ENCODE measurements around the gene TMTC2. TPM values are rescaled to one million over a fixed set of nuclear protein-coding genes. Genes with fewer than 3 reads are reported as not detected.

TMTC2 gene
- polyA plus RNA-seq, 1 donor from 2014 or later = 20.6 TPM

DNA sequence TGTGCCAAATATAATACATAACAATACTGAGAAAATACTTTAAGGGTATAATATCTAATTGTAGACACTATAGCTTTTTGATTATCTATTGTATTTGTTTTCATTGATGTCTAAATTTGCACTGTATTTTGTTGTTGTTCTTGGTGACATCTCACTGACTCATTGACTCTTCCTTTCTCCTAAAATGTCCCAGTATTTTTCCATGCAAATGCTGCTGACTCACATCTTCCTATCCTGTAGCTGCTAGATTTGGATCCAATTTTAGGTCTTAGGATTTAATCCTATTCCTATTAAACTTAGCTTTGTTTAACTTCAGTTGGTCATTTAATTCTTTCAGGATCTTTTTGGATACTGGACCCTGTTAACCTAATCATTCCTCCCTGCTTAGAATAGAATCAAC, 148.5 kb downstream of the TMTC2 start:
- Histone ChIP-seq H3K27me3 (ENCODE audit: insufficient read depth, low read depth, low read length) (no peaks in the 10 kb centered on the region), H3K4me3 (ENCODE audit: low read length) (no peak overlapping the region), H3K9me3 (ENCODE audit: low read length) (no peaks in the 10 kb centered on the region), H3F3A (ENCODE audit: insufficient read depth, low read length, poor library complexity, severe bottlenecking) (peaks cover 3% of the 10 kb centered on the region), H3K9ac (ENCODE audit: low read length) (no peak overlapping the region), H3K9me2 (ENCODE audit: insufficient read depth, low read length) (no peaks in the 10 kb centered on the region), H2AFZ (ENCODE audit: low read depth, low read length) (no peak overlapping the region), H3K4me2 (ENCODE audit: low read length) (no peak overlapping the region), H3K79me2 (replicated peaks; ENCODE audit: insufficient read depth, low read length) (no peaks in the 10 kb centered on the region), H3K36me3 (ENCODE audit: insufficient read depth, low read length) (no peaks in the 10 kb centered on the region), H3K27ac (ENCODE audit: low read length) (no peak overlapping the region), H4K20me1 (ENCODE audit: insufficient read depth) (no peaks in the 10 kb centered on the region)
- TF ChIP-seq MXI1 (conservative IDR thresholded peaks at IDR 0.05; ENCODE audit: poor library complexity, severe bottlenecking) (no peak), SMC3 (conservative IDR thresholded peaks at IDR 0.05; ENCODE audit: poor library complexity) (no peak), TAF1 (IDR thresholded peaks at IDR 0.05; ENCODE audit: low read depth) (no peak), EP300 (conservative IDR thresholded peaks at IDR 0.05; ENCODE audit: poor library complexity, severe bottlenecking) (no peak), RAD21 (conservative IDR thresholded peaks at IDR 0.05) (no peak), POLR2AphosphoS5 (IDR thresholded peaks at IDR 0.05) (no peak), EZH2 (IDR thresholded peaks at IDR 0.05; ENCODE audit: borderline replicate concordance, insufficient read depth, low read length, poor library complexity, severe bottlenecking) (no peak), CTCF (IDR thresholded peaks at IDR 0.05; ENCODE audit: poor library complexity, severe bottlenecking) (no peak)
- TF ChIP-seq, protein P1, sequence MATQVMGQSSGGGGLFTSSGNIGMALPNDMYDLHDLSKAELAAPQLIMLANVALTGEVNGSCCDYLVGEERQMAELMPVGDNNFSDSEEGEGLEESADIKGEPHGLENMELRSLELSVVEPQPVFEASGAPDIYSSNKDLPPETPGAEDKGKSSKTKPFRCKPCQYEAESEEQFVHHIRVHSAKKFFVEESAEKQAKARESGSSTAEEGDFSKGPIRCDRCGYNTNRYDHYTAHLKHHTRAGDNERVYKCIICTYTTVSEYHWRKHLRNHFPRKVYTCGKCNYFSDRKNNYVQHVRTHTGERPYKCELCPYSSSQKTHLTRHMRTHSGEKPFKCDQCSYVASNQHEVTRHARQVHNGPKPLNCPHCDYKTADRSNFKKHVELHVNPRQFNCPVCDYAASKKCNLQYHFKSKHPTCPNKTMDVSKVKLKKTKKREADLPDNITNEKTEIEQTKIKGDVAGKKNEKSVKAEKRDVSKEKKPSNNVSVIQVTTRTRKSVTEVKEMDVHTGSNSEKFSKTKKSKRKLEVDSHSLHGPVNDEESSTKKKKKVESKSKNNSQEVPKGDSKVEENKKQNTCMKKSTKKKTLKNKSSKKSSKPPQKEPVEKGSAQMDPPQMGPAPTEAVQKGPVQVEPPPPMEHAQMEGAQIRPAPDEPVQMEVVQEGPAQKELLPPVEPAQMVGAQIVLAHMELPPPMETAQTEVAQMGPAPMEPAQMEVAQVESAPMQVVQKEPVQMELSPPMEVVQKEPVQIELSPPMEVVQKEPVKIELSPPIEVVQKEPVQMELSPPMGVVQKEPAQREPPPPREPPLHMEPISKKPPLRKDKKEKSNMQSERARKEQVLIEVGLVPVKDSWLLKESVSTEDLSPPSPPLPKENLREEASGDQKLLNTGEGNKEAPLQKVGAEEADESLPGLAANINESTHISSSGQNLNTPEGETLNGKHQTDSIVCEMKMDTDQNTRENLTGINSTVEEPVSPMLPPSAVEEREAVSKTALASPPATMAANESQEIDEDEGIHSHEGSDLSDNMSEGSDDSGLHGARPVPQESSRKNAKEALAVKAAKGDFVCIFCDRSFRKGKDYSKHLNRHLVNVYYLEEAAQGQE (IDR thresholded peaks at IDR 0.05; ENCODE audit: borderline replicate concordance) = no peak

- Histone ChIP-seq H3K9me2 (ENCODE audit: insufficient read depth, low read length) (no peaks in the 10 kb centered on the region), H3K9ac (ENCODE audit: low read length) (no peak overlapping the region), H2AFZ (ENCODE audit: low read depth, low read length) (no peak overlapping the region)
Observed at GRCh38 chr12:82838131-82838551, 151.4 kb downstream of the TMTC2 start.

More at GRCh38 chr12:82838131-82838551, 151.4 kb downstream of the TMTC2 start:
- no peaks in the 10 kb centered on the region for H3K9me3 ChIP-seq (ENCODE audit: low read length)
- no peaks in the 10 kb centered on the region for H3K27me3 ChIP-seq (ENCODE audit: insufficient read depth, low read depth, low read length)
- no peaks in the 10 kb centered on the region for H4K20me1 ChIP-seq (ENCODE audit: insufficient read depth)
- no peak overlapping the region for H3K4me3 ChIP-seq (ENCODE audit: low read length)
- H3K79me2 ChIP-seq (replicated peaks; ENCODE audit: insufficient read depth, low read length) = no peaks in the 10 kb centered on the region
- peaks cover 3% of the 10 kb centered on the region for H3F3A ChIP-seq (ENCODE audit: insufficient read depth, low read length, poor library complexity, severe bottlenecking)
- no peaks in the 10 kb centered on the region for H3K36me3 ChIP-seq (ENCODE audit: insufficient read depth, low read length)
- H3K4me2 ChIP-seq (ENCODE audit: low read length) = no peak overlapping the region
- no peak for TF ChIP-seq TAF1 (IDR thresholded peaks at IDR 0.05; ENCODE audit: low read depth)
- TF ChIP-seq, protein P1 (IDR thresholded peaks at IDR 0.05; ENCODE audit: borderline replicate concordance) = no peak
- no peak for TF ChIP-seq SMC3 (conservative IDR thresholded peaks at IDR 0.05; ENCODE audit: poor library complexity)
- no peak for TF ChIP-seq MXI1 (conservative IDR thresholded peaks at IDR 0.05; ENCODE audit: poor library complexity, severe bottlenecking)
- TF ChIP-seq CTCF (IDR thresholded peaks at IDR 0.05; ENCODE audit: poor library complexity, severe bottlenecking) = no peak
- no peak for TF ChIP-seq RAD21 (conservative IDR thresholded peaks at IDR 0.05)
- TF ChIP-seq EP300 (conservative IDR thresholded peaks at IDR 0.05; ENCODE audit: poor library complexity, severe bottlenecking) = no peak
- TF ChIP-seq EZH2 (IDR thresholded peaks at IDR 0.05; ENCODE audit: borderline replicate concordance, insufficient read depth, low read length, poor library complexity, severe bottlenecking) = no peak
- TF ChIP-seq POLR2AphosphoS5 (IDR thresholded peaks at IDR 0.05) = no peak
- no peak overlapping the region for H3K27ac ChIP-seq (ENCODE audit: low read length)
